GM12878 (cell line): ENCODE measurements around the gene FUZ. TPM values are rescaled to one million over a fixed set of nuclear protein-coding genes. Genes with fewer than 3 reads are reported as not detected.

Source experiments
- BACH1 ChIP-seq: fragments of 450-650 bp; IDR thresholded peaks from 2 replicates; pipeline ENCODE4 v1.6.1; 2017; ENCODE audit warnings: mild to moderate bottlenecking, borderline replicate concordance
- BCL11A ChIP-seq: IDR thresholded peaks from 2 replicates; pipeline ENCODE4 v1.6.1; 2011; ENCODE audit warnings: low read depth, low read length
- BCLAF1 ChIP-seq: fragments of 450-650 bp; IDR thresholded peaks from 2 replicates; pipeline ENCODE4 v1.6.1; 2017; ENCODE audit warnings: antibody characterized with exemption, mild to moderate bottlenecking, moderate library complexity
- BMI1 ChIP-seq: fragments of 450-650 bp; IDR thresholded peaks from 2 replicates; pipeline ENCODE4 v1.6.1; 2016; ENCODE audit warnings: mild to moderate bottlenecking, moderate library complexity, borderline replicate concordance
- CBX3 ChIP-seq: fragments of 200-600 bp; sonication (generic); IDR thresholded peaks from 2 replicates; pipeline ENCODE4 v1.6.1; 2016; ENCODE audit warnings: low read depth, borderline replicate concordance
- CHD2 ChIP-seq: IDR thresholded peaks from 2 replicates; pipeline ENCODE4 v1.6.1; 2011; ENCODE audit warnings: low read depth, low read length, improper control_type of control experiment, borderline replicate concordance
- CREB1 ChIP-seq: IDR thresholded peaks from 2 replicates; pipeline ENCODE4 v1.6.1; 2012; ENCODE audit warnings: low read depth, mild to moderate bottlenecking, inconsistent platforms
- ELK1 ChIP-seq: IDR thresholded peaks from 2 replicates; pipeline ENCODE4 v1.6.1; 2012; ENCODE audit warnings: low read depth, low read length, improper control_type of control experiment
- EZH2 ChIP-seq: IDR thresholded peaks from 2 replicates; pipeline ENCODE4 v1.6.1; 2012; ENCODE audit warnings: low read depth, mild to moderate bottlenecking, control low read depth, inconsistent platforms, low read length, borderline replicate concordance; ENCODE audit not compliant: control insufficient read depth
- FOXM1 ChIP-seq: IDR thresholded peaks from 2 replicates; pipeline ENCODE4 v1.6.1; 2012; ENCODE audit warnings: low read depth, mild to moderate bottlenecking, inconsistent platforms, low read length, moderate library complexity
- IRF3 ChIP-seq: fragments of 450-650 bp; IDR thresholded peaks from 2 replicates; pipeline ENCODE4 v1.6.1; 2014; ENCODE audit warnings: mild to moderate bottlenecking
- MXI1 ChIP-seq: fragments of 150-350 bp; IDR thresholded peaks from 2 replicates; pipeline ENCODE4 v1.6.1; 2011; ENCODE audit warnings: low read depth, mild to moderate bottlenecking, inconsistent platforms, low read length, improper control_type of control experiment
- NFIC ChIP-seq: IDR thresholded peaks from 2 replicates; pipeline ENCODE4 v1.6.1; 2012; ENCODE audit warnings: low read depth, mild to moderate bottlenecking, inconsistent platforms, low read length, moderate library complexity
- NFXL1 ChIP-seq: fragments of 450-650 bp; IDR thresholded peaks from 2 replicates; pipeline ENCODE4 v1.6.1; 2017; ENCODE audit warnings: antibody characterized with exemption, mild to moderate bottlenecking, borderline replicate concordance
- NR2F1 ChIP-seq: fragments of 450-650 bp; conservative IDR thresholded peaks from 2 replicates; pipeline ENCODE4 v1.6.1; 2017; ENCODE audit warnings: mild to moderate bottlenecking
- PKNOX1 ChIP-seq: fragments of 450-650 bp; IDR thresholded peaks from 2 replicates; pipeline ENCODE4 v1.6.1; 2016; ENCODE audit warnings: mild to moderate bottlenecking
- POLR2AphosphoS2 ChIP-seq: IDR thresholded peaks from 2 replicates; pipeline ENCODE4 v1.6.1; 2011; ENCODE audit warnings: low read depth, mild to moderate bottlenecking, low read length, improper control_type of control experiment, moderate library complexity
- SKIL ChIP-seq: fragments of 450-650 bp; IDR thresholded peaks from 2 replicates; pipeline ENCODE4 v1.6.1; 2017; ENCODE audit warnings: mild to moderate bottlenecking, low read depth, inconsistent platforms; ENCODE audit not compliant: poor library complexity, severe bottlenecking
- STAT1 ChIP-seq: fragments of 450-650 bp; conservative IDR thresholded peaks from 2 replicates; pipeline ENCODE4 v1.6.1; 2014; ENCODE audit warnings: antibody characterized with exemption, mild to moderate bottlenecking
- SUPT20H ChIP-seq: IDR thresholded peaks from 2 replicates; pipeline ENCODE4 v1.6.1; 2011; ENCODE audit warnings: low read depth, mild to moderate bottlenecking, low read length, moderate library complexity, borderline replicate concordance; ENCODE audit not compliant: control insufficient read depth
- YBX1 ChIP-seq: fragments of 450-650 bp; IDR thresholded peaks from 2 replicates; pipeline ENCODE4 v1.6.1; 2016; ENCODE audit warnings: antibody characterized with exemption
- ZNF274 ChIP-seq: IDR thresholded peaks from one replicate; pipeline ENCODE4 v1.8.0; 2011; ENCODE audit not compliant: insufficient read length, insufficient read depth
- polyA plus RNA-seq, 11 experiments: library from polyadenylated mRNA; depleted of rRNA in 4 of 11; unstranded in 6 of 11; stranded (reverse) in 5 of 11; fragments of >200 nt; fragmentation: Nextera tagmentation in 4 of 11; fragmentation: Illumina TruSeq in 1 of 11; extraction: Ambion mirVana in 4 of 11; extraction: Trizol in 1 of 11; gene quantifications; 1 replicate in 1 of 11; 2 replicates in 10 of 11; pipeline versions ENCODE4 v1.2.1 to v1.2.3, GENCODE V29; 2011 to 2016; ENCODE audit warnings: inconsistent platforms in 2 of 11, missing spikeins in 2 of 11, low read depth in 1 of 11
- total RNA-seq, 4 experiments: library from RNA; depleted of rRNA in 3 of 4; stranded (reverse); fragments of >200 nt in 3 of 4; fragmentation: Illumina TruSeq in 1 of 4; extraction: Trizol in 1 of 4; gene quantifications; 2 replicates each; pipeline versions ENCODE4 v1.2.1 to v1.2.3, GENCODE V29; 2013 to 2021

The FUZ gene
- total and polyA plus RNA-seq, 10 of the 15 experiments (the other 5 are each of a cell fraction or from before 2014, with no cell fraction given), result 0.18 to 11.5 (median 8.8) TPM

GRCh38 chr19:49766007-49766929 lies 46.8 kb downstream of the FUZ start (continued):
- TF ChIP-seq ELK1 (peak; percentile 64), MXI1 (peak; percentile 24; the same call in 1 of the 2 replicates), BMI1 (no peak), YBX1 (no peak), PKNOX1 (peak; percentile 98), STAT1 (no peak), FOXM1 (no peak), NFIC (no peak), BCL11A (no peak), EZH2 (no peak), NR2F1 (no peak), CHD2 (peak; percentile 96), BCLAF1 (no peak), SKIL (no peak), ZNF274 (no peak), CBX3 (no peak), NFXL1 (no peak), IRF3 (peak; percentile 92), SUPT20H (no peak), BACH1 (no peak), CREB1 (peak; percentile 92), POLR2AphosphoS2 (0 out of 2 replicates have a peak, but pooled peaks have one; percentile 26)
